CD4-positive, alpha-beta T cell treated with Interleukin-2 at 100 ng/mL for 4 hours (primary cell): ENCODE results near the gene CDH2.

Experiments used
- DNase-seq: peaks from one replicate; pipeline ENCODE4 v3.0.0-alpha.2; 2020; ENCODE audit warnings: low spot score

Gene CDH2

DNA sequence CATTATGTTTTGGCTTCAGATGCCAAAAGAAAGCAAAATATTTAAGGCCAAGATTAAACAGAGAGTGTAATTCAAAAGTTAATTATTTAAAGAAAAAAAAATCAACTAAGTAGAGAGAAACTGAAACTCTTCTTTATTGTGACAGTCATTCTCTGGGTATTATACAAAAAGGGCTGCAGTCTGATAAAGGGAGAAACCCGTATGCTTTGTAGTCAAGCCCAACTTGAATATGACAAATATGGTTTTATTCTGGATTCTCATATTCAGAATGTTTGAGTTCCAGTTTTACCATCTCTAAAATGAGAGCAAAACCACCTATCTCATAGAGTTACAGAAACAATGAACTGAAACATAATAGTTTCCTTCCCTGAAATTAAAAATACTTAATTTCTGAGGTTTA is 8.2 kb downstream of the CDH2 start:
- no peak for DNase-seq

DNA sequence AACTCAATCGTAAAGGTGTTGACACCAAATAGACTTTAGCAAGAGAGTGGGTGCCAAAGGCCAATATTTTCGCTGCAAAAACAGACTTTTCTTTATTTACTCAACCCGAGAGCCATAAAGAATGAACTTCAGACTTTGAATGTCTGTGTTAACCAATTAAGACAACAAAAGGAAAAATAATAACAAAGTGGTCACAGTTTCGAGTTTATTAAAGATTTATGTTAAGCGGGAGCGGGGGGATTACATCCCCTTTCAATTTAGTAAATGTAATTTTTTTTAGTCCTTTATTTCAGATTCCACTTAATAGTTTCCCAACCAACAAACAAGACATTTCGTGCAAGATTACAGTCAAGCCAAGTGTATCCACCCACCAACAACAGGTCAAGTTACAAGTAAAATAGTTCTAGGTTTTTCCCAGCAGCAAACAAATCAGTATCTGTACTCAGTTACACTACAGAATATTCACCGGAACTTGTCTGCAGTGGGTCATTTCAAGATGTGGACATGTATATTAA is 9.0 kb downstream of the CDH2 start:
- no peak for DNase-seq

DNA sequence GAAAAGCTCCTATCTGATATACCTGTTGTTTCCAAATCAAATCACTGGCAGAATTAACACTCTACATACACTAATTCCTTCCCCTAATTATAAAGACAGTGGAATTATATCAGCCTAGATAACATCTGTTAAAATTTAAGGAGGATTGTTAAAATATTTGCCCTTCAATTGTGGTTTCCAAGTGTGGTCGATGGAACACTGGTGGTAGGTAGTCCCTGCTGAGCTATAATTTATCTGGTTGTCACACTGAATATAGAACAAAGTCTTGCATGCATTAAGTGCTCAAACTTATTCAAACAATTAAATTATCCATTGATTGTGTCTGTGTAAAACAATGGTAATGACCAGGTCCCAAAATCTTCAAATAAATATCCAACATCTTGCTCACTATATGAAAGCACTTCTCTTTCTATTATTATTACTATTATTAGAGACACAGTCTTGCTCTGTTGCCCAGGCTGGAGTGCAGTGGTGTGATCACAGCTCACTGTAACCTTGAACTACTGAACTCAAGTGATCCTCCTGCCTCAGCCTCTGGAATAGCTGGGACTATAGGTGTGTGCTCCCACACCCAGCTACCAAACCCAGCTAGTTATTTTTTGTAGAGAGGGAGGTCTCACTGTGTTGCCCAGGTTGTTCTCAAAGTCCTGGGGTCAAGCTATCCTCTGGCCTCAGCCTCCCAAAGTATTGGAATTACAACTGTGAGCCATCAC is 12.0 kb downstream of the CDH2 start:
- no peak for DNase-seq

DNA sequence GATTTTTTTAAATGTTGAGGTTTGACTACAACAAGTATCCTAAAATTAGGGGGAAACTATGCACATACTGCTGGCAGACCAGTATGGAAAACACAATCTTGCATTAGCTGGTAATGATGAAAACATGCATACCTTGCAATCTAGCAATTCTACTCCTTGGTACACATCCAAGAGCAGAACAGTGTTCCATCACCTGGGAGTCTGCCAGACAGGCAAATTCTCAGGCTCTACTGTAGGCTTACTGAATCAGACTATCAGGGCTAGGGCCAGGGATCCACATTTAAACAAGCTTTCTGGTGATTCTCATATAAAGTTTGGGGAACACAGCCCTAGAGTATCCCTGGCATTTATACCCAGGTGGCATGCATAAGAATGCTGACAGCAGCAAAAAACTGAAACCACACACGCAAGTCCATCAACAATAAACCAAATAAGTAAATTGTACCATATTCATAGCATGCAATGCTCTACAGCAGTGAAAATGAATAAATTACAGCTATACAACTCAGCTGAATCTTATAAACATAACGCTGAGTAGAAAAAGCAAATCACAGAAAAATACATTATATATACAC is 13.6 kb downstream of the CDH2 start:
- no peak for DNase-seq

DNA sequence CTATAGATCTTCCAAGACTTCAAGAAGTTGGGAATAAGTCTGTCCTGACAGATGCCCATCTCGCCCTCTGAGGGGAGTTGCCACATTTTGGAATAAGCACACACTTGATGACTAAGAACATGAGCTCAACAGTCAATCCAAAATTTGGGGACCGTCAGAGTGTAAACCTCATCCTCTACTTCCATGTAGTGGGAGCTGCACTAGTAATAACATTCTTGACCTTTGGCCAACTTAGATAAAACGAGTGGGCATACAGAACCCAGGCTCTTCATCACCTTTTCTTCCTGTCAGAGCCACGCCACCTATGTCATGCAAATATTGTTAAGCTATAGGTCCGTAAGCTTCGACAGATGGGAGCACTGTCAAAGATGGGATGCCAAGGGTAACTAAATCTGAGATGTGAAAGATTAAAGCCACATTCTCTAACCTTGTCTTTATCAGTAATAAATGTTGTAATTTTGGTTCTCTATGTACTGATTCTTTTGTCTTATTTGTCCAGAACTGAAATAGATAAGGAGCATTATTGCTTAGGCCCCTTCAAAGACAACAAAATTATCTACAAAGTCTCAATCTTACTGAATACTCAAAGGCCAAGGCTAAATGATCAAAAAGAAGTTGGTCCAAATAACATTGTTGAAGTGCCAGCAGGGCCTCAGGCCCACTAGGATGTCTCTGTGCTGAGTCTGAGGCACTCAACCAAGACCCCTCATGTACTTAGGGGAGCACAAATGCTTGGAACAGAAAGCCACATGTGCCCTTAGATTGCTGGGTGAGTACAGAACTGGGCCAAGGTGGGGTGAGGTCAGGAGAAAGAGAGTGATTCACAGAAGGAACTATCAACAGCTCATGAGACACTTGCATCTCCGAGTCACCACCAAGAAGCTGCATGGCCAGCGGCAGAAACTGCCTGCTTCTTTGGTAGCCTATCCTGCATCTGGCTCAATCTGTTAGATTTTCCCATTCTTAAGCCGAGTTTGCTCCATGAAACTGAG is 15.0 kb downstream of the CDH2 start:
- no peak for DNase-seq

DNA sequence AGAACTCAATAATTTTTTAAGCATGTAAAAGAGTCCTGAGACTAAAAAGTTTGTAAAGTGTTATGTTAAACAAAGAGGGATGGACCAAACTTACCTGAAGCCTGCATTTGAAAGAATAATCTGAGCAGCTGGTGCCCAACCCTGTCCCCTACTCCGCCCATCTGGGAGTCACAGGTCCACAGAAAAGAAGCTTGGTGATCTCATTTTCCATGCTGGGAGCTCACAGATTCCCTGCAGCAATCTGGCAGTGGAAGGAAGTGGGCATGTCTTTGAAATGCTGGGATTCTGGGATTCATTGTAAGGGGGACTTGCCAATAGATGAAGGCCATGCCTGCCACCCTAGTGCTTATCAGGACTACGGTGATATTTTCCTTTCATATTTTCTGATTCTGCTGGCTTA is 17.9 kb downstream of the CDH2 start:
- no peak for DNase-seq

DNA sequence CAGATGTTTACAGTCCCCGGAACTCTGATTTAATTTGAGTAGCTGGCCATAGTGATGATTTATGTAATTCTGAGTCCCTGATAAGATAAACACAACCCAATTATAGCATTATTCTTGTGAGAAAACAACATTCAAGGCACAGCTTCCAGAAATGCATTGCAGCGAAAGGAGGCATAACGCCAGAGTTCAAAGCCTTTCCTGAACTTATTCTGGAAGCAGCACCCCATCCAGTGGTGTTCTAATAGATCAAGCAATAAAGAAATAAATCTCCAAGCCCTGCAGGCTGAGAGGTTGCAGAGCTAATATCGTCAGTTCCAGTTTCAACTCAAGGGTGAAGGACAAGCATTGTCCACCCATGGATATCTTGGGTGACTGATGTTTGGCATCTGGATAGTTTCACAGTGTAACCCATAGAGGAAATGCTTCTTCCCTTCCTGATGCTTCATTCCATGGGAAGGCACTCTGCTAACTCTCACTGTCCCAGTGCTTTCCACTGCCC is 18.8 kb downstream of the CDH2 start:
- DNase-seq, result no peak

DNA sequence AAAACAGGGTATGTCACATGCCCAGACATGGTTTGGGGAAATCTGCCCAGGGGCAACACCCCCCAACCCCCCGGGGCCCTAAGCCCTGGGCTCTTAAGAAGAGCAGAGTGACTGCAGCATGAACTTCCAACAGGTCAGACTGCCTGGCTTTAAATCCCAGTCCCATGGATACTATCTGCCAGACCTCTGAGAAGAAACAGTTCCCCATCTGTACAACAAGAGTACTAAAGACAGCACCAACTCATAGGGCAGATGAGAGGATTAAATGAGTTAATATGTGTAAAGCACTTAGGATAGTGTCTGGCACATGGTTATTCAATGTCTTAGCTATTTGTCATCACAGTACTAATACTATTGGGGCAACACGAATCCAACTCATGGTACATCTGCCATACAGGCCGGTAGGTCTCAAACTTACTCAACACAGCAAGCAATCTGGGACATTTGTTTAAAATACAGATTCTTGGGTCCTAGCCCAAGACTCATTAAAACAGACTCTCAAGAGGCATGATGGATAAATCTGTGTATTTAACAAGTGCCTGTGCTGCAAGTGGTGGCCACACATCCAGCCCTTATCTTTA is 23.4 kb downstream of the CDH2 start:
- DNase-seq, result no peak

DNA sequence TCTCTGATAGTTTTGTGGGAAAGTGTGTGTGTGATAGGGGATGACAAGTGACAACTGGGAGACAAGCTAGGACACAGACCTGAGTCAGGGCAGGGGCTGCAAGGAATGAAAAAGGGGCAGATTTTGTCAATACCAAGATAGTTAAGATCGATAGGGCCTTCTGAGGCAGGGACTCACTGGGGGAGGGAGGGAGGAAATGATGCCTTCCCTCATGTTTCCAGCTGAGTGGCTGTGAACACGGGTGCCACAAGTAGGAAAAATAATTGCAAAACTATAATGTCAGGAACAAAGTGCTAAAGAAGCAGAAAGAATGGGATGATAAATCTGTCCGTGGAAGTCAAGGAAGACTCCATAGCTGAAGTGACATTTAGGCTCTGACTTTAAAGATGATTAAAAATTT is 24.2 kb downstream of the CDH2 start:
- no peak for DNase-seq

DNA sequence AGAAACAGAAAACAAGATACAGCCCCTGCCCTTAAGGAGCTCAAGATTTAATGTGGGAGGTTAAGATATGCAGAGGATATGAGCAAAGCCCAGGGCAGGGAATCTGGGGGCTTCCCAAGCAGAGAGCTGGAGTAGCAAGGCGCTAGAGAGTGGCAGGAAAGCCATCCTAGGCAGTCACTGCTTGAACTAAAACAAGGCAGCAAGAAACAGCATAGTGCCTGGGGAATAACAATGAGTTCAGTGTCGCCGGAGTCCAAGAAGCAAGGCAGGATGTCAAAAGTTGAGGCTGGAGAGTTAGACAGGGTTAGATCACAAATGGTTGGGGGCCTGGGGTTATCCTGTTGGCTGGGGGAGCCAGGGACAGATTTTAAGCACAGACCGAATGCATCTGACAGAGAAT is 24.6 kb downstream of the CDH2 start:
- no peak for DNase-seq

DNA sequence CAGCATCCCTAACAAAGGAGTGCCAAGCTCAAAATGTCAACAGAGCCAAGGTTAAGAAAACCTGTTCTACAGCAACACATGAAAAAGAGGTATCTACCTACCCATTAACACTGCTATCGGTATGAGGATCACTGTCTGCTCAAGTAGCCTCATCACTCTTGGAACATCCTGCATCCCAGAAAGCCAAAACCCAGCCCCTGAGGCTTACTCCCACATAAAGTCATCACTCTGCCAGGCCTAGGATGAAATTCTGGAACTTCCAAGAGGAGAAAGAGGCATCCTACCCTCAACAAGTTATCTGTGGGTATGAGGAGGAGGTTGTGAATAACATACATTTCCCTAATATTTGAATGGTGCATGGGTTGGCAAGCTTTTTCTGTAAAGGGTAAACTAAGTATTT is 25.5 kb downstream of the CDH2 start:
- DNase-seq, result no peak

DNA sequence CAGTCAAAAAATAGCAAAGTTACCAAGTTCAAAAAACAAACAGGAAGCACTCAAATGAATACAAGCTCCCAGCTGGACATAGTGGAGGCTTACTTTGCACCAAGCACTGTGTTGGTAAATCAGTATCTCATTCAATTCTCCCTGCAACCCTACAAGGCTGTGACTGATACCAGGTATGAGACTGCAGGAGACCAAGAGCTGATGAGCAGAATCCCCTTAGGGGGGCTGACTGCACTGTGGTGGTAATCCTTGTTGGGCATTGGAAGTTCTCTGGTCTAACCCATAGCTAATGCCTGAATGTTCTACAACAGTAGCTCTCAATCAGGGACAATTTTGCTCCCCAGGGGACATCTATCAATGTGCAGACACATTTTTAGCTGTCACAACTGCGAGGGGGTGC is 26.0 kb downstream of the CDH2 start:
- DNase-seq, result no peak

DNA sequence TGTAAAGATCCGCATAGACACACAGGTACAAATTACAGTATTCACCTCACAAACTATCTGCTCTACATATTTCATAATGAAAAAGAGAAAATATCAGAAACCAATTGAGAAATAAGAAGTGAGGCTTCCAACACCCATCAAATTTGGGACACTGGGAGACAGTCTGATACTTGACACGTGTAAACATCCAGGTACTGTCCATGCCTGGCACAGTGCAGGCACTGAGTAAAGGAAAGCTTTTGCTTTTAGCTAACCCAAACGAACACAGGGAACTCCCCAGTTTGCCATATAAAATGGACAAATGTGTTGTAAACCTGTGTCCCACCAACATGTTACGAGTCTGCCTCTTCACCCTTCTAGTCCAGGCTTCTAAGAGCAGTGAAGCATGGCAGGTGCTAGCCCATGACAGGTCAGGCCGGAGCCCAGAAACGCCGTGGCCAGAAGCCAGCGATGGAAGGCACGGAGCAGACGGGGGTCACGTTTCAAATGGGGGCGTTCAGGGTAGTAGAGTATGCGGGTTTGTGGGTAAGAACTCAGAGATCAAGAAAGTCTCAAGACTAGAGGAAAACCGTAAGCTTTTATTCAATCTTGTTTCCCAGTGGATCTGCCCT is 27.0 kb downstream of the CDH2 start:
- no peak for DNase-seq

DNA sequence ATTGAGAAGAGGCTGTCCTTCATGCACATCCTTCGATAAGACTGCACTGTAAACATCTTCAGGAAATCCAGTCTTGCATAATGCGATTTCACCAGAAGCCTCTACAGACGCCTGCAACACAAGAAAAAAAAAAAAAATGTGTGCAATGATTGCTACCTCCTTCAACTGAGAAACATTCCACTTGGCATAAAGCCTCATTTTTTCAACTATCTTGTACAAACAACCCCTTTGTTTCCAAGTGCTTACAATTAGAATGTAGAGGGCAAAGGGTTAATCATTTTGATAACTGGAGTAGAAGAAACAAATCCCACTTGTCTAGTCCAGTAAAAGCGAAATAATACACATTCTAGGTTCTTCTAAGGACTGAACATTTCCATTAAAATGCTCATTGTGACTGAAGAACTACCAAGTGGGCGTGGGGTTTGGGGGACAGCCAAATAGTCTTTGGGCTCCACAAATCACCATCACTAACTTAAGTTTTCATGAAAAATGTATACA is 29.2 kb downstream of the CDH2 start:
- no peak for DNase-seq

DNA sequence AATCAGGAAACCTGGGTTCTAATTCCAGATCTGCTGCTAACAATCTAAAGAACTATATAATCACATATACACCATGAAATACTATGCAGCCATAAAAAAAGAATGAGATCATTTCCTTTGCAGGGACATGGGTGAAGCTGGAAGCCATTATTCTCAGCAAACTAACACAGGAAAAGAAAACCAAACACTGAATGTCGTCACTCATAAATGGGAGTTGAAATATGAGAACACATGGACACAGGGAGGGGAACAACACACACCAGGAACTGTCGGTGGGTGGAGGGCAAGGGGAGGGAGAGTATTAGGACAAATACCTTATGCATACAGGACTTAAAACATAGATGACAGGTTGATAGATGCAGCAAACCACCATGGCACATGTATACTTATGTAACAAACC is 33.2 kb downstream of the CDH2 start:
- no peak for DNase-seq

DNA sequence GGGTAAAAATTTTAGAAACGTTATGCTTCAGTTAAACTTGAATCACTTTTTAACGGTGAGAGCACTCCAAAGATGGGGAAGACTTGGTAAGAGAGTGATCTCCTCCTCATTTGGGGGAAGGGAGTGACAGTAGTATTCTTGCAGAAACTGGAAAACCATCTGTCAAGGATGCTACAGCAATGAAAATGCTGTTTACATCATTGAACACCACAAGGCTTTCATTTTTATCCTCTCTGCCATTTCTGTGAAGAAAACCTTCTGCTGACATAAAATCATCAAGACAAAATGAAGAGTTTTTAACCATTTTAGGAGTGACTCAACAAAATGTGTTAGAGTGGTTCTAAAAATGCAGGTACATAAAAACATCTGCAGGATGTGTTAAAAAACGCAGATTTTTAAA is 38.1 kb downstream of the CDH2 start:
- DNase-seq, result no peak

DNA sequence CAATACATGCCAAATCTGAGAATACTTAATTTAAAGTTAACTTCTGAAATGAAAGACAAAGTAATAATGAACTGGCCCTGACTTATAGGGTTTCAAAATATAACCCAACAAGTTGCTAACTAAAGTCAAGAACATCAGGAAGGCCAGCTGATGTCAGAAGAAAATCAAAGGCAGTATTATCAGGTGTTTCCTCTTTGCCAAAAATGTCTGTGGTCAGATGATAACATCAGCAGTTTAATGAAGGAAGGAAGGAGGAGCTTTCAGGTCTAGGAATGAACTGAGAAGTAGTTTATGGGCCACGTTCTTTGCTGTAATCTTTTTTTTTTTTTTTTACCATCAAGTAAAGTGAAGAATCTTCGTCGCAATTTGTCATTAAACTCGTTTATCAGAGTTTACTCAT is 40.9 kb downstream of the CDH2 start:
- no peak for DNase-seq

DNA sequence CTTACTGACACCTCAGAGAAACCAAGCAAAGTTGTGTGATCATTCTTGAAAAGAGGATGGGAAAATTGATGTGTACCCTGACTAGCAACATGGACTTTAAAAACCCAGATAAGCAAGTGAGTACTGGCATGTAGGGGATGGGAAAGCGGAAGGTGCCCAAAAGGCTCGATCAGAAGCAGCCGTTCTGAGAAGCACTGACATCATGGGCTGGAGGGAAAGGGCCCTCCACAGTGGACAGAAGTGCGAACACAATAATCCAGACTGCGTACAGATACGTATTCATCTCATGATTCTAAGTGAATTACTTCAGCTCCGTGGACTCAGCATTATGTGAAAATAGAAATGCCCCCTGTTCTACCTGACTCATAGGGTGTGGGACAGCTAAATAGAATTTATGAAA is 42.2 kb downstream of the CDH2 start:
- DNase-seq, result no peak

DNA sequence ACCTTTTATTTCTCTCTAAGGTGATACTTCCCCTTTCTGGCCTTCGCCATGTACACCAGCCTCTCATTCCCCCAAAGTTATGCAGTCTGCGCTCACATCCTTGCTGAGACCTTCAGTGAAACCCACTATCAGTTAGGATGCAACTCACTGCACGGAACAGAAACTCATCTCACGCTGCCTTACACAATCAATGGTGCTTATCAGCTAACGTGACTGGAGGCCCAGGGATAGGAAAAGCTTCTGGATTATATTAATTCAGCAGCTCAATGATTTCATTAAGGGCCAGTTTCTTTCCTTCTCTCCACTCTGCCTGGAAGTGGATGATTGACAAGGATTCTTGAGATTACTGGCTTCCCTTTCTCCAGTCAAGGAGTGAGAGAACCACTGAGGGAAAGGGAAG is 44.8 kb downstream of the CDH2 start:
- no peak for DNase-seq

DNA sequence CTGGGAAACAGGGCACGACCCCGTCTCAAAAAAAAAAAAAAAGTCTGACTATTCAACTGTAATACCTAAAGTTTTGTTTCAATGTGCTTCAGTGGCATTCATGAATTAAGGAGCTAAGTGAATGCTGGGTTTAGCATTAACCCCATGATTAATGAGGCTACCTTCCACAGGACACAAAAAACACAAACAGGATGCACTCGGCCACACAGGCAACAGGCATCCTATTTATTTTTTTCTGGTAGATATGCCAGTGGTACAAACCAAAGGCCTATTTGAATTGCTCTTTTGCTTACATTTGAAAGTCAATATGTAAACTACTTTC is 48.3 kb downstream of the CDH2 start:
- no peak for DNase-seq

DNA sequence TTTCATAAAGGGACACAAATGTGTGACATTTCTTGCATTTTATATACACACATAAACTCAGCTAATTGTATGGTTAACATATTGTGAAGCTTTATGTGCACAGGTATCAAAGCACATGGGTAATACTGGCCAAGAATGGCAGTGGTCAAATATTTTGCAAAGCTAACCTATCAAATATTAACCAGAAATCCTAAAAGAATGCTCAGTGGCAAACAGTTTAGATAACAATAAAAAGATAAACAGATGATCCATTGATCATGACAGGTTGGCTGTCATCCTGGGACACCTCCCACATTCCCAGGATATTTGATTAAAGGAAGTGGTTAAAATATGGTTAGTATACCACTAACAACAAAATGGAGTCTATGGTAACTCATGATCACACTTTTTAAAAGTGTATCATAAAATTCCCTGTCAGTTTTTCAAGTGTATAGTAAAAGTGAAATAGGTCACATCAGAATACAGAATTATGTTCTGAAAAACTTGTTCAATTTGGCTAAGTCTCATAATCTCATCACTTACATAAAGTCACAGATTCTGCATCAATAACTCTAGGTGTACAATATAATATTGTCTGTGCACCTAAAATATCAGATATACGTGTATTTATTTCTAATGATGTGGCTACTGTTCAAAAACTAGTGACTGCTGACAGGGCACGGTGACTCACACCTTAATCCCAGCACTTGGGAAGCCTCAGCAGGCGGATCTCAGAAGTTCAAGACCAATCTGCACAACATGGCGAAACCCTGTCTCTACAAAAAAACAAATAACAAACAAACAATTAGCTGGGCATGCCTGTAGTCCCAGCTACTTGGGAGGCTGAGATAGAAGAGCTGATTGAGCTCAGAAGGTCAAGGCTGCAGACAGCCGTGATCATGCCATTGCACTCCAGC is 48.9 kb downstream of the CDH2 start:
- DNase-seq, result no peak
